NCI-H1417 treated with DMSO at 0.1 percent for 48 hours (cell line): ENCODE measurements around the gene GOLGA6L1.
"Not testable (repeated sequence)": the region's sequence is repeated elsewhere in the genome, so short reads cannot be mapped to it uniquely, and the experiment has no call there.

ENCODE experiments used
- DNase-seq: peaks from one replicate; lab custom pipeline; 2025; lab: John Stamatoyannopoulos, UW

The GOLGA6L1 gene

GRCh38 chr15:23136722-23137121, at the start of gene GOLGA6L1:
GOLGA6L1 (minus strand) TSS chr15:23136822; CDS start chr15:23136731, 91 bp downstream.
- not testable (repeated sequence) for DNase-seq

DNA sequence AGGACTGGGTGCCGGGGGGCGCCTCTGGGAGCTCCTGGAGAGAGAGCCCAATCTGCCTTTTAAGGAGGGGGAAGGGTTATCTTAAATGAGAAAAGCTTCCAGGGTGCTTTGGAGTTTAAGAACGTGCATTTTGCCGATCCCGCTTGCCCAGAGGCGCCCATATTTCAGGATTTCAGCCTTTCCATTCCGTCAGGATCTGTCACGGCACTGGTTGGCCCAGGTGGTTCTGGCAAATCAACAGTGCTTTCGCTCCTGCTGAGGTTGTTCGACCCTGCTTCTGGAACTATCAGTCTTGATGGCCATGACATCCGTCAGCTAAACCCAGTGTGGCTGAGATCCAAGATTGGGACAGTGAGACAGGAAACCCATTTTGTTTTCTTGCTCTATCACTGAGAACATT, 44.6 kb upstream of the GOLGA6L1 start:
- DNase-seq = not testable (repeated sequence)

GRCh38 chr15:23180547-23180927, 43.9 kb upstream of the GOLGA6L1 start:
- not testable (repeated sequence) for DNase-seq

DNA sequence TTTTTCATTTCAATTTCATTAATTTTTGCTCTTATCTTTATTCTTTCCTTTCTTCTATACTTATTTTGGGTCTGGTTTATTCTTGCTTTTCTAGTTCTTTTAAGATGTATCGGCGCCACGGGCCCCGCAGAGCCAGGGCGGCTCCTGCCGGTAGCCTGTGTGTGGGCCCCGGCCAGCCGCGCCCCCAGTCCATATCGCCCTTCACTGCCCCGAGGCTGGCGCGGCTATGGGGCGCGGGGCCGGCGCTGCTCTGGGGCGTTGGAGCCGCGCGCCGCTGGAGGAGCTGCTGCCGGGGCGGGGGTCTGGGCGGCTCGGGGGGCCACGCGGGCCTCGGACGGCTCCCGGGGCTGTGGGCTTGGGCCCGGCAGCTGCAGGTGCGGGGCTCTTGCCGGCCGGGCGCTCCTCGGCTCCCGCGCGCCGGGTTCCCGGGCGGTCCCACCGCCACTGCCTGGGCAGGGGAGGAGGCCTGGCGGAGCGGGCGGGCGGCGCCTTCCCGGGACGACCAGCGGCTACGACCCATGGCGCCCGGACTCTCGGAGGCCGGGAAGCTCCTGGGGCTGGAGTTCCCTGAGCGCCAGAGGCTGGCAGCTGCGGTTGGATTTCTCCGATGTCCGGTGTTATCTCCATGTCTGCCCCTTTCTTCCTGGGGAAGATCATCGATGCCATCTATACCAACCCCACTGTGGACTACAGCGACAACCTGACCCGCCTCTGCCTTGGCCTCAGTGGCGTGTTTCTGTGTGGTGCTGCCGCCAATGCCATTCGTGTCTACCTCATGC, 43.3 kb upstream of the GOLGA6L1 start:
- not testable (repeated sequence) for DNase-seq

DNA sequence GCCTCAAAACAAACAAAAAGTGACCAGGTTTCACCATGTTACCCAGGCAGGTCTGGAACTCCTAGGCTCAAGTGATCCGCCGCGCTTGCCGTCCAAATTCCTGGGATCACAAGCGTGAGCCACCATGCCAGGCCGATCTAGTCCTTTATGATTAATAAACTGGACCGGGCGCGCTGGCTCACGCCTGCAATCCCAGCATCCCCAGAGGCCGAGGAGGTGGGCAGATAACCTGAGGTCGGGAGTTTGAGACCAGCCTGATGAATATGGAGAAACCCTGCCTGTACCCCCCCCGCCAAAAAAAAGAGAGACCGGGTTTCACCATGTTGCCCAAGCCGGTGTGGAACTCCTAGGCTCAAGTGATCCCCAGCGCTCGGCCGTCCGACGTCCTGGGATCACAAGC, 40.1 kb upstream of the GOLGA6L1 start:
- DNase-seq = not testable (repeated sequence)

GRCh38 chr15:23175606-23176005, 39.0 kb upstream of the GOLGA6L1 start:
- DNase-seq = not testable (repeated sequence)

DNA sequence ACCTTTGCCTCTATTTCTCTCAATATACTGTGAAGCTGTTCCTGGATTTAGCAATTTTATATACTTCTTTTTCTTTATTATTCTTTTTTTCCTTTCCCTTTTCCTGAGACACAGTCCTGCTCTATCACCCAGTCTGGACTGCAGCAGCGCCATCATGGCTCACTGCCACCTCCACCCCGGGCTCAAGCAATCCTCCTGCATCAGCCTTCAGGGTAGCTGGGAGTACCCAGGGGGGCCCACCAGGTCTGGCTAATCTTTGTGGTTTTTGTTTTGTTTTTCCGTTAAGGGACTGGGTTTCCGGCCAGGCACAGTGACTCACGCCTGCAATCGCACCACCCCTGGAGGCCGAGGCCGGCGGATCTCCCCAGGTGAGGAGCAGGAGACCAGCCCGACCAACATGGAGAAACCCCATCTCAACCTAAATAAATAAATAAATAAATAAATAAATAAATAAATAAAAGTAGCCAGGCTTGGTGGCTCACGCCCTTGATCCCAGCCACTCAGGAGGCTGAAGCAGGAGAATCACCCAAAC, 38.1 kb upstream of the GOLGA6L1 start:
- DNase-seq = not testable (repeated sequence)

GRCh38 chr15:23132787-23133186, 3.8 kb downstream of the GOLGA6L1 start:
- DNase-seq = not testable (repeated sequence)

- DNase-seq = no peak
Observed at GRCh38 chr15:23118208-23118607, 18.4 kb downstream of the GOLGA6L1 start.

GRCh38 chr15:23095796-23096195, 40.8 kb downstream of the GOLGA6L1 start:
- DNase-seq = no peak

DNA sequence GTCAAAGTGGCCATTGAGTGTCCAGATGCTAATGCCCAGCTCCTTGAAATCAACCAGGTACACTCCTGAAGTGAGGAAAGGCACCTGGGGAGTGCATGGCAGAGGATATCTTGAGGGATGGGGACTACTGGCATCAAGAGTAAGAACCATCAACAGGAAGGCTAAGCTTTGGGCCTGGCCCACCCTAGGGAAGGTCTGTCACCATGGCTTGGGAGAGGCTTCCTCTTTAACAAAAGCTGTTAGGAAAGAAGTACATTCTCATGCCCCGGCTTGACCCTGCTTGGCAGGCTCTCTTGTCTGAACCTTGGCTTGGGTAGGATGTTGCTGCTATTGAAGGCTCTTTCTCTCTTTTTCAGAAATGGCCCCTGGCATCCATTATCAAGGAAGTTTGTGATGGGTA, 53.5 kb downstream of the GOLGA6L1 start:
- DNase-seq = no peak

DNA sequence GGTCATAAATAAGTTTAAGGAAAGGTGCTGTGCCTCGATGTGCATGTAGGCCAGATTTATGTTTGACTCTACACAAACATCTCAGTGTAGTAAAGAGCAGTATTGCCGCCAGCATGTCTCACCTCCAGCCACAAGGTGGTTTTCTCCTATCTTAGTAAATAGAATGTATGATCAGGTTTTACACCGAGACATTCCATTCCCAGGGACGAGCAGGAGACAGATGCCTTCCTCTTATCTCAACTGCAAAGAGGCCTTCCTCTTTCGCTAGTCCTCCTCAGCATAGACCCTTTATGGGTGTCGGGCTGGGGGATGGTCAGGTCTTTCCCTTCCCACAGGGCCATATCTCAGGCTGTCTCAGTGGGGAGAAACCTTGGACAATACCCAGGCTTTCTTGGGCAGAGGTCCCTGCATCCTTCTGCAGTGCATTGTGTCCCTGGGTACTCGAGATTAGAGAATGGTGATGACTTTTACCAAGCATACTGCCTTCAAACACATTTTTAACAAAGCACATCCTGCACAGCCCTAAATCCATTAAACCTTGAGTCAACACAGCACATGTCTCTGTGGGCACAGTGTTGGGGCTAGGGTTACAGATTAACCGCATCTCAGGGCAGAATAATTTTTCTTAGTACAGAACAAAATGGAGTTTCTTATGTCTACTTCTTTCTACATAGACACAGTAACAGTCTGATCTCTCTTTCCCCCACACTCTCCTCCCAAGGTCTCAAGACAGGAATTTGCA, 54.5 kb downstream of the GOLGA6L1 start:
- not testable (repeated sequence) for DNase-seq

GRCh38 chr15:23081271-23081670, 55.4 kb downstream of the GOLGA6L1 start:
- DNase-seq = no peak

DNA sequence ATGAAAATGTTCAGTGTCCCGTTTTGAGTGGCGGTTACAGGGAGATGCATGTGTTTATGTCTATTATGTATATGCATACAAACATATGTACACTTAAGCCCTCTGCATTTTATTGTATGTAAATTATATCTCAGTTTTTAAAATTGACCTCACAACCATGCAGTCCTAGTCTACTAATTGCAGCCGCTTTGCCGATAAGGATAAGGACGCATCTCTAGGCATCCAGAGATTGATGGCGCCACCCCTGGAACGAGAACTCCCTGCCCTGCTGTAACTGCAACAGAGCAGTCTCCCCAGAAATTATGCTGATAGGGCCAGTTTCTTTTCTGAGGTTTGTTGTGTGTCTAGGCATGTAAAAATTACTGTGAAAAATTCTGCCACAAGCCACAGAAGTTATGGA, 56.9 kb downstream of the GOLGA6L1 start:
- no peak for DNase-seq
